Trophoblast cell (in vitro differentiated cells and primary cell): ENCODE data around the gene GCN1.

Experiments used
- DNase-seq, 2 donors: peaks; one replicate each; pipeline ENCODE4 v3.0.0-alpha.2; 2016
- H2AFZ ChIP-seq: 2 replicates; pipeline ENCODE4 v1.6.1; 2013; ENCODE audit warnings: low read length, moderate library complexity, mild to moderate bottlenecking; ENCODE audit not compliant: insufficient read depth, poor library complexity
- H2AK5ac ChIP-seq: 2 replicates; pipeline ENCODE4 v1.6.1; 2013; ENCODE audit warnings: mild to moderate bottlenecking, low read length
- H2BK120ac ChIP-seq: 2 replicates; pipeline ENCODE4 v1.6.1; 2013; ENCODE audit warnings: low read length, mild to moderate bottlenecking, moderate library complexity; ENCODE audit not compliant: insufficient read depth, poor library complexity
- H2BK12ac ChIP-seq: 2 replicates; pipeline ENCODE4 v1.6.1; 2013; ENCODE audit warnings: mild to moderate bottlenecking, low read length, moderate library complexity
- H2BK5ac ChIP-seq: 2 replicates; pipeline ENCODE4 v1.6.1; 2013; ENCODE audit warnings: low read length, low read depth, moderate library complexity, mild to moderate bottlenecking; ENCODE audit not compliant: poor library complexity
- H3K14ac ChIP-seq: 2 replicates; pipeline ENCODE4 v1.6.1; 2013; ENCODE audit warnings: mild to moderate bottlenecking, low read length
- H3K18ac ChIP-seq: 2 replicates; pipeline ENCODE4 v1.6.1; 2013; ENCODE audit warnings: mild to moderate bottlenecking, low read length
- H3K23ac ChIP-seq: 2 replicates; pipeline ENCODE4 v1.6.1; 2013; ENCODE audit warnings: low read length
- H3K27ac ChIP-seq: 2 replicates; pipeline ENCODE4 v1.5.1; 2013; ENCODE audit warnings: low read depth, mild to moderate bottlenecking, inconsistent platforms, low read length, moderate library complexity
- H3K27me3 ChIP-seq: 2 replicates; pipeline ENCODE4 v1.6.1; 2013; ENCODE audit warnings: inconsistent platforms, mild to moderate bottlenecking, low read length, moderate library complexity; ENCODE audit not compliant: insufficient read depth
- H3K36me3 ChIP-seq, 2 experiments: 1 replicate in 1 of 2; 2 replicates in 1 of 2; pipeline ENCODE4 v1.6.1; 2013; ENCODE audit warnings: low read length in 2 of 2, mild to moderate bottlenecking in 2 of 2, moderate library complexity in 1 of 2; ENCODE audit not compliant: insufficient read depth in 2 of 2, control insufficient read depth in 1 of 2
- H3K4ac ChIP-seq: 2 replicates; pipeline ENCODE4 v1.6.1; 2013; ENCODE audit warnings: low read depth, mild to moderate bottlenecking, low read length, moderate library complexity
- H3K4me1 ChIP-seq, 2 experiments: 1 replicate in 1 of 2; 2 replicates in 1 of 2; pipeline ENCODE4 v1.6.1; 2013; ENCODE audit warnings: low read length in 2 of 2, mild to moderate bottlenecking in 2 of 2, moderate library complexity in 1 of 2; ENCODE audit not compliant: insufficient read depth in 2 of 2, control insufficient read depth in 1 of 2
- H3K4me2 ChIP-seq: 2 replicates; pipeline ENCODE4 v1.6.1; 2013; ENCODE audit warnings: inconsistent platforms, mild to moderate bottlenecking, low read length, moderate library complexity
- H3K4me3 ChIP-seq: 2 replicates; pipeline ENCODE4 v1.5.1; 2013; ENCODE audit warnings: mild to moderate bottlenecking, low read depth, low read length, inconsistent platforms
- H3K79me1 ChIP-seq: one replicate; pipeline ENCODE4 v1.6.1; 2013; ENCODE audit warnings: low read length
- H3K79me2 ChIP-seq: 2 replicates; pipeline ENCODE4 v1.6.1; 2013; ENCODE audit warnings: low read length, mild to moderate bottlenecking; ENCODE audit not compliant: control insufficient read depth, insufficient read depth, poor library complexity
- H3K9ac ChIP-seq: 2 replicates; pipeline ENCODE4 v1.6.1; 2013; ENCODE audit warnings: mild to moderate bottlenecking, low read length
- H3K9me3 ChIP-seq: 2 replicates; pipeline ENCODE4 v1.6.1; 2013; ENCODE audit warnings: low read depth, mild to moderate bottlenecking, control low read depth, inconsistent platforms, low read length; ENCODE audit not compliant: insufficient read depth
- H4K12ac ChIP-seq: 2 replicates; pipeline ENCODE4 v1.6.1; 2013; ENCODE audit warnings: low read depth, mild to moderate bottlenecking, low read length, moderate library complexity
- H4K8ac ChIP-seq: 2 replicates; pipeline ENCODE4 v1.6.1; 2013; ENCODE audit warnings: low read depth, mild to moderate bottlenecking, low read length, moderate library complexity
- H4K91ac ChIP-seq: one replicate; pipeline ENCODE4 v1.6.1; 2013; ENCODE audit warnings: low read depth, mild to moderate bottlenecking, low read length, moderate library complexity
- WGBS: extraction: QIAGEN DNeasy Blood & Tissue Kit; methylation state at CpG from one replicate; pipeline ENCODE4 v1.1.7; 2013; ENCODE audit warnings: missing lambda C conversion rate; ENCODE audit not compliant: insufficient read length, insufficient coverage; ENCODE audit errors: extremely low coverage; 5-methylcytosine and 5-hydroxymethylcytosine counted together

Gene GCN1

GRCh38 chr12:120138366-120138765, 56.1 kb downstream of the GCN1 start:
- no peak overlapping the region for H4K91ac ChIP-seq
- WGBS, result no CpG with 5 or more reads among the region's 9 CpGs
- no peaks in the 10 kb centered on the region for H3K27me3 ChIP-seq
- DNase-seq, result no peak
- H3K14ac ChIP-seq, result no peak overlapping the region
- H3K9ac ChIP-seq, result no peak overlapping the region
- no peak overlapping the region for H2BK120ac ChIP-seq
- no peaks in the 10 kb centered on the region for H3K79me2 ChIP-seq
- H2BK12ac ChIP-seq, result no peak overlapping the region
- no peak overlapping the region for H2AK5ac ChIP-seq
- no peak overlapping the region for H2AFZ ChIP-seq
- H3K79me1 ChIP-seq, result no peaks in the 10 kb centered on the region
- no peak overlapping the region for H3K4me3 ChIP-seq
- no peak overlapping the region for H4K8ac ChIP-seq
- H3K4me2 ChIP-seq, result no peak overlapping the region
- no peak overlapping the region for H2BK5ac ChIP-seq
- peaks cover 2% of the 10 kb centered on the region for H3K9me3 ChIP-seq
- no peak overlapping the region for H3K23ac ChIP-seq
- peaks cover 80 to 85% of the 10 kb centered on the region in 2 experiments for H3K36me3 ChIP-seq
- no peak overlapping the region for H3K4ac ChIP-seq
- H3K27ac ChIP-seq, result no peak overlapping the region
- no peak overlapping the region for H4K12ac ChIP-seq
- no peak overlapping the region for H3K18ac ChIP-seq
- H3K4me1 ChIP-seq, result peaks cover 0 to 3% of the 10 kb centered on the region in 2 experiments

- Histone ChIP-seq H3K9me3 (peaks cover 2% of the 10 kb centered on the region), H3K9ac (no peak overlapping the region), H3K4me3 (no peak overlapping the region), H3K4me1 (peaks cover 0 to 3% of the 10 kb centered on the region in 2 experiments), H3K36me3 (peaks cover 81 to 90% of the 10 kb centered on the region in 2 experiments), H2AFZ (no peak overlapping the region), H3K79me2 (no peaks in the 10 kb centered on the region), H2AK5ac (no peak overlapping the region), H4K12ac (no peak overlapping the region), H3K14ac (no peak overlapping the region), H4K91ac (no peak overlapping the region), H2BK120ac (no peak overlapping the region), H2BK12ac (no peak overlapping the region), H2BK5ac (no peak overlapping the region), H3K23ac (no peak overlapping the region), H3K27me3 (no peaks in the 10 kb centered on the region), H3K18ac (no peak overlapping the region), H4K8ac (no peak overlapping the region), H3K27ac (no peak overlapping the region), H3K4ac (no peak overlapping the region), H3K79me1 (no peaks in the 10 kb centered on the region), H3K4me2 (no peak overlapping the region)
- WGBS, result no CpG with 5 or more reads among the region's 11 CpGs
- DNase-seq, result no peak
Observed at GRCh38 chr12:120137833-120138232, 56.7 kb downstream of the GCN1 start.

GRCh38 chr12:120136093-120136770, 58.3 kb downstream of the GCN1 start:
- Histone ChIP-seq H3K4ac (no peak overlapping the region), H3K27ac (no peak overlapping the region), H3K23ac (no peak overlapping the region), H3K27me3 (no peaks in the 10 kb centered on the region), H3K79me2 (no peaks in the 10 kb centered on the region), H4K12ac (no peak overlapping the region), H4K8ac (no peak overlapping the region), H2BK120ac (no peak overlapping the region), H3K18ac (no peak overlapping the region), H2AFZ (no peak overlapping the region), H3K14ac (no peak overlapping the region), H3K36me3 (peaks cover 81 to 90% of the 10 kb centered on the region in 2 experiments), H4K91ac (no peak overlapping the region), H2AK5ac (no peak overlapping the region), H3K4me2 (no peak overlapping the region), H2BK5ac (no peak overlapping the region), H2BK12ac (no peak overlapping the region), H3K4me1 (peaks cover 0 to 3% of the 10 kb centered on the region in 2 experiments), H3K9ac (no peak overlapping the region), H3K4me3 (no peak overlapping the region), H3K79me1 (no peaks in the 10 kb centered on the region), H3K9me3 (peaks cover 2% of the 10 kb centered on the region)
- no CpG with 5 or more reads among the region's 11 CpGs for WGBS
- peak in 1 of 2 donors; percentile 10 for DNase-seq

GRCh38 chr12:120134307-120134980, 60.1 kb downstream of the GCN1 start:
- H2AK5ac ChIP-seq, result no peak overlapping the region
- H3K9ac ChIP-seq, result no peak overlapping the region
- no peak overlapping the region for H2BK12ac ChIP-seq
- H4K12ac ChIP-seq, result no peak overlapping the region
- DNase-seq, result no peak
- no peak overlapping the region for H4K91ac ChIP-seq
- H2BK5ac ChIP-seq, result no peak overlapping the region
- no peaks in the 10 kb centered on the region for H3K27me3 ChIP-seq
- H3K4ac ChIP-seq, result no peak overlapping the region
- H4K8ac ChIP-seq, result no peak overlapping the region
- peaks cover 0 to 3% of the 10 kb centered on the region in 2 experiments for H3K4me1 ChIP-seq
- no CpG with 5 or more reads among the region's 20 CpGs for WGBS
- no peak overlapping the region for H3K4me3 ChIP-seq
- H3K23ac ChIP-seq, result no peak overlapping the region
- H3K14ac ChIP-seq, result no peak overlapping the region
- no peak overlapping the region for H3K4me2 ChIP-seq
- no peaks in the 10 kb centered on the region for H3K79me2 ChIP-seq
- no peak overlapping the region for H2BK120ac ChIP-seq
- no peaks in the 10 kb centered on the region for H3K79me1 ChIP-seq
- peaks cover 2% of the 10 kb centered on the region for H3K9me3 ChIP-seq
- no peak overlapping the region for H3K18ac ChIP-seq
- H3K27ac ChIP-seq, result no peak overlapping the region
- H2AFZ ChIP-seq, result no peak overlapping the region
- H3K36me3 ChIP-seq, result peaks cover 86 to 90% of the 10 kb centered on the region in 2 experiments
